RWPE2 (cell line): ENCODE measurements around the gene LRATD1.

Source experiments
- ATAC-seq: fragments of 200-7000 bp; cut with Tn5 transposase; 3 replicates; pipeline ENCODE4 v1.9.1; 2021; ENCODE audit warnings: low read depth
- DNase-seq: peaks from one replicate; pipeline ENCODE4 v3.0.0-alpha.2; 2020; ENCODE audit warnings: low spot score
- H3K27ac ChIP-seq: fragments of 450-650 bp; 2 replicates; pipeline ENCODE4 v1.5.1; 2017; ENCODE audit warnings: mild to moderate bottlenecking; ENCODE audit not compliant: poor library complexity, severe bottlenecking
- H3K27me3 ChIP-seq: fragments of 250-450 bp; sonication (Bioruptor Pico); 2 replicates; pipeline ENCODE4 v1.5.1; 2021; ENCODE audit warnings: mild to moderate bottlenecking, moderate library complexity; ENCODE audit not compliant: insufficient read depth, poor library complexity, severe bottlenecking
- H3K36me3 ChIP-seq: fragments of 250-450 bp; sonication (Bioruptor Pico); 2 replicates; pipeline ENCODE4 v1.5.1; 2020; ENCODE audit warnings: low read depth, mild to moderate bottlenecking, moderate library complexity
- H3K4me1 ChIP-seq: fragments of 250-450 bp; sonication (Bioruptor Pico); 2 replicates; pipeline ENCODE4 v1.5.1; 2021; ENCODE audit warnings: mild to moderate bottlenecking, moderate library complexity; ENCODE audit not compliant: insufficient read depth, poor library complexity, severe bottlenecking
- H3K4me3 ChIP-seq: fragments of 250-450 bp; sonication (Bioruptor Pico); 2 replicates; pipeline ENCODE4 v1.5.1; 2021; ENCODE audit warnings: mild to moderate bottlenecking, moderate library complexity; ENCODE audit not compliant: severe bottlenecking
- H3K9me3 ChIP-seq: fragments of 250-450 bp; sonication (Bioruptor Pico); 2 replicates; pipeline ENCODE4 v1.5.1; 2021; ENCODE audit warnings: mild to moderate bottlenecking, moderate library complexity; ENCODE audit not compliant: severe bottlenecking
- TF ChIP-seq, protein P1 (sequence below): fragments of 450-650 bp; IDR thresholded peaks from one replicate; pipeline ENCODE4 v1.5.1; 2017; ENCODE audit warnings: mild to moderate bottlenecking, moderate library complexity; ENCODE audit not compliant: poor library complexity, severe bottlenecking

LRATD1 gene

DNA sequence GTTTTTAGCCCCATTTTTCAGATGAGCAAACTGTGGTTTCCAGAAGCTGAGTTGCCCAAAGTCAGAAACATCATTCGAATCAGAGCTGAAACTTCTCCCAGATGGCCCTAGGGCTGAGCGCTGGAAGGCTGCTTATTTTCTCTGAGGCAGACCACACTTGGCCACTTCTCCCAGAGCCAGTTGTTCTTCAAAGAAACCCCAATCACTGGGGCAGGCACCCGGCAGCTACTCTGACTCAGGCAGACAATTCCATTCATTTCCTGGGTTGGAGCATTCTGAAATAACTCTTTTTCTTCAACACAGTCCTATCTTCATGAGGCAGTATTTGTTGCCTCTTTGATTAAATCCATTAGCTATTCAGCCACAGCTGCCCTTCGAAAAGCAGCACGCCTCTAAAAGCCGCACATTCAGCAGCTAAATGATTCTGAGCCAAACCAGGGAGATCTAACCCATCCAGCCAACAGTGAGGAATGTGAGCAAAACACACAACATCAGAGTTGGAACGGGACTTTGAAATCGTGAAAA lies 40.9 kb downstream of the LRATD1 start:
- no peak for DNase-seq
- Histone ChIP-seq H3K9me3 (no peaks in the 10 kb centered on the region), H3K36me3 (no peaks in the 10 kb centered on the region), H3K4me1 (no peaks in the 10 kb centered on the region), H3K27ac (no peak overlapping the region), H3K27me3 (no peaks in the 10 kb centered on the region), H3K4me3 (no peak overlapping the region)
- TF ChIP-seq, protein P1, sequence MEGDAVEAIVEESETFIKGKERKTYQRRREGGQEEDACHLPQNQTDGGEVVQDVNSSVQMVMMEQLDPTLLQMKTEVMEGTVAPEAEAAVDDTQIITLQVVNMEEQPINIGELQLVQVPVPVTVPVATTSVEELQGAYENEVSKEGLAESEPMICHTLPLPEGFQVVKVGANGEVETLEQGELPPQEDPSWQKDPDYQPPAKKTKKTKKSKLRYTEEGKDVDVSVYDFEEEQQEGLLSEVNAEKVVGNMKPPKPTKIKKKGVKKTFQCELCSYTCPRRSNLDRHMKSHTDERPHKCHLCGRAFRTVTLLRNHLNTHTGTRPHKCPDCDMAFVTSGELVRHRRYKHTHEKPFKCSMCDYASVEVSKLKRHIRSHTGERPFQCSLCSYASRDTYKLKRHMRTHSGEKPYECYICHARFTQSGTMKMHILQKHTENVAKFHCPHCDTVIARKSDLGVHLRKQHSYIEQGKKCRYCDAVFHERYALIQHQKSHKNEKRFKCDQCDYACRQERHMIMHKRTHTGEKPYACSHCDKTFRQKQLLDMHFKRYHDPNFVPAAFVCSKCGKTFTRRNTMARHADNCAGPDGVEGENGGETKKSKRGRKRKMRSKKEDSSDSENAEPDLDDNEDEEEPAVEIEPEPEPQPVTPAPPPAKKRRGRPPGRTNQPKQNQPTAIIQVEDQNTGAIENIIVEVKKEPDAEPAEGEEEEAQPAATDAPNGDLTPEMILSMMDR, result no peak
- no peak for ATAC-seq

- Histone ChIP-seq H3K27ac (no peak overlapping the region), H3K36me3 (no peaks in the 10 kb centered on the region), H3K4me1 (no peaks in the 10 kb centered on the region), H3K9me3 (no peaks in the 10 kb centered on the region), H3K4me3 (no peak overlapping the region), H3K27me3 (no peaks in the 10 kb centered on the region)
- ATAC-seq (no peak), DNase-seq (no peak)
- TF ChIP-seq, protein P1, result no peak
These were observed 43.0 kb downstream of the LRATD1 start for GRCh38 chr2:14675489-14675888.

- DNase-seq (no peak), ATAC-seq (no peak)
- no peaks in the 10 kb centered on the region for H3K9me3 ChIP-seq
- no peaks in the 10 kb centered on the region for H3K4me1 ChIP-seq
- no peaks in the 10 kb centered on the region for H3K36me3 ChIP-seq
- H3K27ac ChIP-seq, result no peak overlapping the region
- TF ChIP-seq, protein P1, result no peak
- H3K27me3 ChIP-seq, result no peaks in the 10 kb centered on the region
- H3K4me3 ChIP-seq, result no peak overlapping the region
These were observed 43.9 kb downstream of the LRATD1 start for GRCh38 chr2:14676371-14676770.

- H3K9me3 ChIP-seq, result no peaks in the 10 kb centered on the region
- DNase-seq (no peak), ATAC-seq (no peak)
- no peaks in the 10 kb centered on the region for H3K4me1 ChIP-seq
- TF ChIP-seq, protein P1, result no peak
- H3K27me3 ChIP-seq, result no peaks in the 10 kb centered on the region
- H3K36me3 ChIP-seq, result no peaks in the 10 kb centered on the region
- H3K27ac ChIP-seq, result no peak overlapping the region
- no peak overlapping the region for H3K4me3 ChIP-seq
These were observed 44.5 kb downstream of the LRATD1 start for GRCh38 chr2:14677039-14677438.

DNA sequence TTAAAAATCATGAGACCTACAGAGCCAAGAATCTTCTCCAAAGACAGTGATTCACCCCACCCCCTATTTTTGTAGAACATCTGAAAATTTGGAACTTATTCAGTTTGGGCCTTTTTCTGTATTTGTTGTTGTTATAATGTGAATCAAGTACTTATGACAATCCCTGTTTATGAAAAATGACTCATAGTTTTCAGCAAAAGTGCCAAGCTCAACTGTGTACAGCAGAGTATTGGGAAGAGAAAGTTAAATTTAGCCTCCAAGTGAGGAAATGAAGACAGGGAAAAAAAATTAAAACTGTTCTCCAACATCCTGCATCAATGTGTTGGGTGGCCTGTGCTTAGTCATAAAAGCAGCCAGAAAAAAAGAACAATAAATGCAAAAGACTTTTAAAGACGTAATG lies 46.2 kb downstream of the LRATD1 start:
- Histone ChIP-seq H3K36me3 (no peaks in the 10 kb centered on the region), H3K27me3 (no peaks in the 10 kb centered on the region), H3K4me1 (no peaks in the 10 kb centered on the region), H3K27ac (no peak overlapping the region), H3K9me3 (no peaks in the 10 kb centered on the region), H3K4me3 (no peak overlapping the region)
- DNase-seq, result no peak
- TF ChIP-seq, protein P1, result no peak
- ATAC-seq, result no peak
